HG03064 (cell line): Measurements from ENCODE around the gene FARS2.
"Not testable (repeated sequence)": the region's sequence is repeated elsewhere in the genome, so short reads cannot be mapped to it uniquely, and the experiment has no call there.

Experiments
- ATAC-seq: cut with Tn5 transposase; IDR thresholded peaks from one replicate; pipeline ENCODE4 v1.9.1; 2021; ENCODE audit warnings: low read depth; ENCODE audit not compliant: unreplicated experiment

FARS2 gene

GRCh38 chr6:5765141-5765760 lies 503.9 kb downstream of the FARS2 start:
- ATAC-seq: no peak

- ATAC-seq: no peak
These were observed 504.9 kb downstream of the FARS2 start for GRCh38 chr6:5766260-5766659.

- no peak for ATAC-seq
These were observed 506.2 kb downstream of the FARS2 start for GRCh38 chr6:5767471-5767870.

GRCh38 chr6:5771211-5771610 lies 509.9 kb downstream of the FARS2 start:
- ATAC-seq: no peak

- ATAC-seq: no peak
These were observed 510.6 kb downstream of the FARS2 start for GRCh38 chr6:5771759-5772390.

- no peak for ATAC-seq
These were observed 511.3 kb downstream of the FARS2 start for GRCh38 chr6:5772408-5773120.

GRCh38 chr6:5776104-5776503 lies 514.8 kb downstream of the FARS2 start:
- no peak for ATAC-seq

GRCh38 chr6:5776706-5777390 lies 515.5 kb downstream of the FARS2 start:
- no peak for ATAC-seq

- peak; percentile 97 for ATAC-seq
These were observed 517.1 kb downstream of the FARS2 start for GRCh38 chr6:5778317-5778857.

- ATAC-seq: no peak
These were observed 517.6 kb downstream of the FARS2 start for GRCh38 chr6:5778906-5779305.

- ATAC-seq: no peak
These were observed 519.7 kb downstream of the FARS2 start for GRCh38 chr6:5781019-5781418.

GRCh38 chr6:5781966-5782556 lies 520.7 kb downstream of the FARS2 start:
- ATAC-seq: no peak

GRCh38 chr6:5782783-5783547 lies 521.7 kb downstream of the FARS2 start:
- ATAC-seq: no peak

GRCh38 chr6:5783584-5784089 lies 522.3 kb downstream of the FARS2 start:
- ATAC-seq: no peak

GRCh38 chr6:5785249-5785648 lies 523.9 kb downstream of the FARS2 start:
- ATAC-seq: no peak

- no peak for ATAC-seq
These were observed 525.1 kb downstream of the FARS2 start for GRCh38 chr6:5786321-5786968.

GRCh38 chr6:5786969-5787720 lies 525.8 kb downstream of the FARS2 start:
- no peak for ATAC-seq

GRCh38 chr6:5789426-5789825 lies 528.1 kb downstream of the FARS2 start:
- ATAC-seq: not testable (repeated sequence)
